Neuronal stem cell (in vitro differentiated cells): ENCODE measurements around the gene NAT10. TPM values are rescaled to one million over a fixed set of nuclear protein-coding genes. Genes with fewer than 3 reads are reported as not detected.

Experiments
- DNase-seq: peaks from one replicate; pipeline ENCODE4 v3.0.0-alpha.2; 2013; ENCODE audit warnings: low spot score
- H2AFZ ChIP-seq: one replicate; pipeline ENCODE4 v1.6.1; 2013; ENCODE audit warnings: mild to moderate bottlenecking, low read length, inconsistent platforms
- H2AK5ac ChIP-seq: 2 replicates; pipeline ENCODE4 v1.6.1; 2013; ENCODE audit warnings: low read depth, mild to moderate bottlenecking, inconsistent platforms, low read length, moderate library complexity, mixed read lengths
- H2BK120ac ChIP-seq: 2 replicates; pipeline ENCODE4 v1.6.1; 2013; ENCODE audit warnings: low read depth, mild to moderate bottlenecking, inconsistent platforms, low read length, moderate library complexity, mixed read lengths
- H2BK12ac ChIP-seq: one replicate; pipeline ENCODE4 v1.6.1; 2013; ENCODE audit warnings: low read length, inconsistent platforms
- H2BK15ac ChIP-seq: 2 replicates; pipeline ENCODE4 v1.6.1; 2013; ENCODE audit warnings: mild to moderate bottlenecking, low read length, inconsistent platforms, mixed read lengths
- H2BK5ac ChIP-seq: one replicate; pipeline ENCODE4 v1.6.1; 2013; ENCODE audit warnings: inconsistent platforms, mild to moderate bottlenecking, low read length, moderate library complexity
- H3K14ac ChIP-seq: one replicate; pipeline ENCODE4 v1.6.1; 2013; ENCODE audit warnings: low read length, inconsistent platforms
- H3K18ac ChIP-seq: 2 replicates; pipeline ENCODE4 v1.6.1; 2013; ENCODE audit warnings: low read length, inconsistent platforms
- H3K23ac ChIP-seq: 2 replicates; pipeline ENCODE4 v1.6.1; 2013; ENCODE audit warnings: low read depth, mild to moderate bottlenecking, mixed read lengths, low read length, inconsistent platforms; ENCODE audit not compliant: poor library complexity
- H3K27ac ChIP-seq: replicated peaks from 3 replicates; pipeline ENCODE4 v1.5.1; 2013; ENCODE audit warnings: low read length, inconsistent platforms
- H3K27me3 ChIP-seq, 3 experiments: 2 replicates each; pipeline ENCODE4 v1.6.1; 2013; ENCODE audit warnings: low read length in 3 of 3, mild to moderate bottlenecking in 2 of 3, inconsistent platforms in 1 of 3, low read depth in 1 of 3, mixed read lengths in 1 of 3, moderate library complexity in 1 of 3; ENCODE audit not compliant: control insufficient read depth in 3 of 3, insufficient read depth in 3 of 3
- H3K36me3 ChIP-seq, 2 donors: replicated peaks in 1 of 2; 2 replicates each; pipeline ENCODE4 v1.6.1; 2013; ENCODE audit warnings: low read length in 2 of 2; ENCODE audit not compliant: control insufficient read depth in 2 of 2, insufficient read depth in 2 of 2
- H3K4ac ChIP-seq: 2 replicates; pipeline ENCODE4 v1.6.1; 2013; ENCODE audit warnings: inconsistent platforms, mild to moderate bottlenecking, low read length, moderate library complexity
- H3K4me1 ChIP-seq, 2 donors: 1 replicate in 1 of 2; 2 replicates in 1 of 2; pipeline ENCODE4 v1.6.1; 2013; ENCODE audit warnings: low read length in 2 of 2, low read depth in 1 of 2; ENCODE audit not compliant: control insufficient read depth in 2 of 2, insufficient read depth in 1 of 2
- H3K4me2 ChIP-seq: one replicate; pipeline ENCODE4 v1.6.1; 2013; ENCODE audit warnings: mild to moderate bottlenecking, low read length, inconsistent platforms; ENCODE audit not compliant: insufficient read depth, poor library complexity, severe bottlenecking
- H3K4me3 ChIP-seq, 2 donors: 2 replicates each; pipeline ENCODE4 v1.5.1; 2013; ENCODE audit warnings: low read length in 2 of 2, mild to moderate bottlenecking in 2 of 2, inconsistent platforms in 1 of 2, moderate library complexity in 1 of 2
- H3K79me1 ChIP-seq: one replicate; pipeline ENCODE4 v1.6.1; 2013; ENCODE audit warnings: low read depth, mild to moderate bottlenecking, inconsistent platforms, low read length, moderate library complexity
- H3K9ac ChIP-seq: one replicate; pipeline ENCODE4 v1.6.1; 2013; ENCODE audit warnings: mild to moderate bottlenecking, low read depth, low read length, inconsistent platforms; ENCODE audit not compliant: poor library complexity
- H3K9me3 ChIP-seq, 2 donors: replicated peaks in 1 of 2; 2 replicates each; pipeline versions ENCODE3 to v1.6.1; 2013; ENCODE audit warnings: low read length in 2 of 2, mild to moderate bottlenecking in 2 of 2, inconsistent platforms in 1 of 2, low read depth in 1 of 2, mixed read lengths in 1 of 2, moderate library complexity in 1 of 2; ENCODE audit not compliant: control insufficient read depth in 2 of 2, insufficient read depth in 1 of 2
- H4K8ac ChIP-seq: one replicate; pipeline ENCODE4 v1.6.1; 2013; ENCODE audit warnings: low read depth, mild to moderate bottlenecking, inconsistent platforms, low read length, moderate library complexity
- H4K91ac ChIP-seq: one replicate; pipeline ENCODE4 v1.6.1; 2013; ENCODE audit warnings: low read length, low read depth, mild to moderate bottlenecking, inconsistent platforms; ENCODE audit not compliant: poor library complexity
- WGBS, 2 donors: extraction: QIAGEN DNeasy Blood & Tissue Kit; methylation state at CpG; one replicate each; pipeline ENCODE4 v1.1.7; 2013; ENCODE audit warnings: missing lambda C conversion rate in 2 of 2, mixed read lengths in 1 of 2; ENCODE audit not compliant: insufficient read length in 2 of 2, insufficient replicate concordance in 1 of 2; ENCODE audit errors: extremely low coverage in 2 of 2; 5-methylcytosine and 5-hydroxymethylcytosine counted together
- polyA plus RNA-seq, 2 experiments: library from polyadenylated mRNA; stranded (reverse); fragments of 200-250 nt; gene quantifications; one replicate each; pipeline ENCODE4 v1.2.3, GENCODE V29; 2013

The NAT10 gene
- 25.0 TPM for polyA plus RNA-seq (2013, experiment 1 of 2)
- polyA plus RNA-seq (2013, experiment 2 of 2) = 25.5 TPM

- Histone ChIP-seq H3K9me3 (no peaks in the 10 kb centered on the region), H3K4ac (no peak within 1 kb of the TSS), H2BK12ac (no peak within 1 kb of the TSS), H3K23ac (peak within 1 kb of the TSS; percentile 87), H2AK5ac (peak within 1 kb of the TSS; percentile 42), H2AFZ (peak within 1 kb of the TSS; percentile 86), H3K18ac (peak within 1 kb of the TSS; percentile 86), H3K27ac (peak within 1 kb of the TSS; percentile 82), H3K36me3 (peaks cover 9 to 54% of the 10 kb centered on the region in 2 donors), H4K8ac (no peak within 1 kb of the TSS), H3K27me3 (no peaks in the 10 kb centered on the region), H2BK15ac (no peak within 1 kb of the TSS), H3K14ac (peak within 1 kb of the TSS; percentile 14), H2BK5ac (no peak within 1 kb of the TSS), H3K4me3 (peak within 1 kb of the TSS; percentile 75 to 93), H2BK120ac (no peak within 1 kb of the TSS), H3K79me1 (no peaks in the 10 kb centered on the region), H3K4me1 (peaks cover 3 to 6% of the 10 kb centered on the region in 2 donors), H4K91ac (no peak within 1 kb of the TSS), H3K4me2 (peak within 1 kb of the TSS; percentile 92), H3K9ac (peak within 1 kb of the TSS; percentile 98)
- WGBS, 2 donors = no CpG with 5 or more reads among the region's 55 CpGs
- DNase-seq = peak; percentile 98
Measured at GRCh38 chr11:34105079-34105956, at the start of gene NAT10. TSS of gene NAT10 (plus strand) at chr11:34105629. CDS start at chr11:34108226, 2,597 bp downstream.

DNA sequence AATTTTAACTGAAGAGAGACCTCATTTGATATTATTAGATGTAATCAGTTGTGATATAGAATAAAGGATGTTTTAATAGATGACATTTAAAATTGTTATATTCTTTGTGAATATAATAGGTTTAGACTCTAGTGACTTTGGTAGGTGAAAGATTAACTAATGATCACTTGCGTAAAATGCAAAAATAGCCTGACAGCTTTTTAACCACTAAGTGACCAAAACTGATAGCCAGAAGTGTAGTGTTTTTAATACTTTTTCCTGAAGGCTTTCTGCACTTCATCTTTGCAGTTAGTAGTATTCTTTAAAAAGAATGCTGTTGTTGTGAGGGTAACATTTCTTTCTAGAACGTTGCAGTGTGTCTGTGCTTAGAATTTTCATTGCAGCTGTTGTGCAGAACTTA is 48.8 kb upstream of the NAT10 start:
- Histone ChIP-seq H3K14ac (no peak overlapping the region), H3K4me3 (no peak overlapping the region), H3K9ac (no peak overlapping the region), H2AK5ac (no peak overlapping the region), H3K36me3 (peaks cover 0 to 87% of the 10 kb centered on the region in 2 donors), H3K79me1 (peaks cover 5% of the 10 kb centered on the region), H4K8ac (no peak overlapping the region), H2BK15ac (no peak overlapping the region), H3K27me3 (no peaks in the 10 kb centered on the region), H2BK5ac (no peak overlapping the region), H3K18ac (no peak overlapping the region), H3K4ac (no peak overlapping the region), H3K9me3 (peaks cover 0 to 12% of the 10 kb centered on the region in 2 donors), H2BK12ac (no peak overlapping the region), H3K4me2 (no peak overlapping the region), H2BK120ac (no peak overlapping the region), H4K91ac (no peak overlapping the region), H3K27ac (no peak overlapping the region), H3K4me1 (no peaks in the 10 kb centered on the region), H2AFZ (no peak overlapping the region), H3K23ac (no peak overlapping the region)
- DNase-seq = no peak
- WGBS, 2 donors = no CpG with 5 or more reads among the region's 2 CpGs

GRCh38 chr11:34063061-34063795 is 42.2 kb upstream of the NAT10 start:
- H3K4ac ChIP-seq = no peak overlapping the region
- H4K8ac ChIP-seq = no peak overlapping the region
- no peak overlapping the region for H3K4me3 ChIP-seq
- no peak overlapping the region for H2BK5ac ChIP-seq
- H2AFZ ChIP-seq = no peak overlapping the region
- peaks cover 6 to 90% of the 10 kb centered on the region in 2 donors for H3K36me3 ChIP-seq
- H3K14ac ChIP-seq = no peak overlapping the region
- no peak overlapping the region for H4K91ac ChIP-seq
- H3K27ac ChIP-seq = no peak overlapping the region
- WGBS, 2 donors = no CpG with 5 or more reads among the region's 2 CpGs
- no peak overlapping the region for H3K23ac ChIP-seq
- no peak for DNase-seq
- H3K9me3 ChIP-seq = peaks cover 0 to 8% of the 10 kb centered on the region in 2 donors
- no peaks in the 10 kb centered on the region for H3K4me1 ChIP-seq
- H3K18ac ChIP-seq = no peak overlapping the region
- H2AK5ac ChIP-seq = no peak overlapping the region
- no peaks in the 10 kb centered on the region for H3K27me3 ChIP-seq
- no peak overlapping the region for H3K4me2 ChIP-seq
- no peak overlapping the region for H2BK15ac ChIP-seq
- no peak overlapping the region for H2BK12ac ChIP-seq
- no peak overlapping the region for H2BK120ac ChIP-seq
- no peak overlapping the region for H3K9ac ChIP-seq
- no peaks in the 10 kb centered on the region for H3K79me1 ChIP-seq

DNA sequence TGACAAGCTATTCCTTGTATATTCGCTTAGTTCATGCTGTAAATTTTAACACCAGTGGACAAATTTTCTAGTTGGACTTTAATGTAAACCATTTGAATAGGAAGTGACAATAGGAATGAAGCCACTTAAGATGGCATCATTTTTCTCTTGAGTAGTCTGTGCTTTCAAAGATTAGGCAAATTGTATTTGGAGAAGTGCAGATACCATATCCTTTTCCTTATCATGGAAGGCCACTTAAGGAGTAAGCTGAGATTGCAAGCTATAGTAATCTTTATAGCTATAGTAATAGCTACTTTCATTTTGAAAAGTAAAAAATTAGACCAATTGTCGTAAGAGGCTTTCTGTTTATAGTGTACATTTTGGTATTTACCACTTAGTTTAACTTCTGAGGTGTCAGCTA is 41.1 kb upstream of the NAT10 start:
- Histone ChIP-seq H2AK5ac (no peak overlapping the region), H3K79me1 (no peaks in the 10 kb centered on the region), H2BK120ac (no peak overlapping the region), H3K23ac (no peak overlapping the region), H2AFZ (no peak overlapping the region), H3K9me3 (no peaks in the 10 kb centered on the region), H3K14ac (no peak overlapping the region), H2BK15ac (no peak overlapping the region), H2BK12ac (no peak overlapping the region), H3K27ac (no peak overlapping the region), H3K4me3 (no peak overlapping the region), H3K9ac (no peak overlapping the region), H4K8ac (no peak overlapping the region), H3K18ac (no peak overlapping the region), H3K4ac (no peak overlapping the region), H3K4me1 (no peaks in the 10 kb centered on the region), H3K4me2 (no peak overlapping the region), H4K91ac (no peak overlapping the region), H2BK5ac (no peak overlapping the region), H3K27me3 (no peaks in the 10 kb centered on the region), H3K36me3 (peaks cover 6 to 86% of the 10 kb centered on the region in 2 donors)
- no peak for DNase-seq
- no CpG with 5 or more reads among the region's 2 CpGs for WGBS, 2 donors
